Fibroblast of the aortic adventitia (primary cell): ENCODE data around the gene CLNK. TPM values are rescaled to one million over a fixed set of nuclear protein-coding genes. Genes with fewer than 3 reads are reported as not detected.

Source experiments
- DNase-seq: peaks from one replicate; pipeline ENCODE4 v3.0.0-alpha.2; 2010; ENCODE audit warnings: low read depth
- H3K4me3 ChIP-seq: 2 replicates; pipeline ENCODE4 v1.5.1; 2011; ENCODE audit warnings: low read depth, mild to moderate bottlenecking, control low read depth, low read length, moderate library complexity
- CTCF ChIP-seq: IDR thresholded peaks from 2 replicates; pipeline ENCODE4 v1.5.1; 2011; ENCODE audit warnings: mild to moderate bottlenecking, low read length, control low read depth, inconsistent platforms; ENCODE audit not compliant: insufficient read depth
- total RNA-seq: library from RNA; depleted of rRNA; stranded (reverse); fragments of >200 nt; gene quantifications from 2 replicates; pipeline ENCODE4 v1.2.3, GENCODE V29; 2012; ENCODE audit warnings: low replicate concordance

CLNK gene
- total RNA-seq, 1 donor, result not detected

- no peak for TF ChIP-seq CTCF
- H3K4me3 ChIP-seq, result no peak overlapping the region
- DNase-seq, result peak; percentile 16
Measured at GRCh38 chr4:10677796-10678497, 6.6 kb downstream of the CLNK start.

- TF ChIP-seq CTCF, result no peak
- no peak for DNase-seq
- no peak overlapping the region for H3K4me3 ChIP-seq
Measured at GRCh38 chr4:10673817-10674369, 10.7 kb downstream of the CLNK start.

GRCh38 chr4:10672379-10672778, 12.2 kb downstream of the CLNK start:
- no peak for DNase-seq
- no peak overlapping the region for H3K4me3 ChIP-seq
- no peak for TF ChIP-seq CTCF

GRCh38 chr4:10671799-10672198, 12.8 kb downstream of the CLNK start:
- H3K4me3 ChIP-seq, result no peak overlapping the region
- DNase-seq, result no peak
- no peak for TF ChIP-seq CTCF

GRCh38 chr4:10671366-10671765, 13.2 kb downstream of the CLNK start:
- TF ChIP-seq CTCF, result no peak
- no peak for DNase-seq

GRCh38 chr4:10670321-10670720, 14.2 kb downstream of the CLNK start:
- DNase-seq, result no peak
- no peak for TF ChIP-seq CTCF
- H3K4me3 ChIP-seq, result no peak overlapping the region

More at GRCh38 chr4:10671366-10671765, 13.2 kb downstream of the CLNK start:
- no peak overlapping the region for H3K4me3 ChIP-seq
